ENCODE results near the gene MYO1D. TPM values are rescaled to one million over a fixed set of nuclear protein-coding genes. Genes with fewer than 3 reads are reported as not detected.
"Not testable (repeated sequence)": the region's sequence is repeated elsewhere in the genome, so short reads cannot be mapped to it uniquely, and the experiment has no call there.

The MYO1D gene
- total and polyA plus RNA-seq, 11 donors, result 3.3 to 15.5 (median 8.9) TPM

DNA sequence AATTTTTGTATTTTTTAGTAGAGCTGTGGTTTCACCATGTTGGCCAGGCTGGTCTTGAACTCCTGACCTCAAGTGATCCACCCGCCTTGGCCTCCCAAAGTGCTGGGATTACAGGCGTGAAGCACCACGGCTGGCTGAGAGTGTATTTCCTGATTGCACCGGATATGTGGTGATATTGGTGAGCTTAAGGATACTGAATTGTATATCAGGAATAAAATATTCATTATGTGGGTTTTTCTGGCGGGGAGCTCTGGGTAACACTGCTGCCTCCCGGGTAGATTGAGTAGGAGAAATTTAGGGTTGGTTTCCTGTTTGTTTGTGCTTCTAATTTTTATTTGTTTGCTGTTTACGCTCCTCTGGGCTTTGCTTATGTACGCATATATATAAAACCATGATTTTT lies 43.4 kb upstream of the MYO1D start:
- H3K36me3 ChIP-seq, result no peaks in the 10 kb centered on the region
- DNase-seq (no peak), ATAC-seq (no peak)
- H3K4me1 ChIP-seq, result no peaks in the 10 kb centered on the region
- intact Hi-C loops (cut with DNase I), result no loop called here
- TF ChIP-seq POLR2A (IDR thresholded peaks at IDR 0.05), result no peak
- TF ChIP-seq, protein P1, sequence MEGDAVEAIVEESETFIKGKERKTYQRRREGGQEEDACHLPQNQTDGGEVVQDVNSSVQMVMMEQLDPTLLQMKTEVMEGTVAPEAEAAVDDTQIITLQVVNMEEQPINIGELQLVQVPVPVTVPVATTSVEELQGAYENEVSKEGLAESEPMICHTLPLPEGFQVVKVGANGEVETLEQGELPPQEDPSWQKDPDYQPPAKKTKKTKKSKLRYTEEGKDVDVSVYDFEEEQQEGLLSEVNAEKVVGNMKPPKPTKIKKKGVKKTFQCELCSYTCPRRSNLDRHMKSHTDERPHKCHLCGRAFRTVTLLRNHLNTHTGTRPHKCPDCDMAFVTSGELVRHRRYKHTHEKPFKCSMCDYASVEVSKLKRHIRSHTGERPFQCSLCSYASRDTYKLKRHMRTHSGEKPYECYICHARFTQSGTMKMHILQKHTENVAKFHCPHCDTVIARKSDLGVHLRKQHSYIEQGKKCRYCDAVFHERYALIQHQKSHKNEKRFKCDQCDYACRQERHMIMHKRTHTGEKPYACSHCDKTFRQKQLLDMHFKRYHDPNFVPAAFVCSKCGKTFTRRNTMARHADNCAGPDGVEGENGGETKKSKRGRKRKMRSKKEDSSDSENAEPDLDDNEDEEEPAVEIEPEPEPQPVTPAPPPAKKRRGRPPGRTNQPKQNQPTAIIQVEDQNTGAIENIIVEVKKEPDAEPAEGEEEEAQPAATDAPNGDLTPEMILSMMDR (IDR thresholded peaks at IDR 0.05), result no peak
- no peak overlapping the region for H3K27ac ChIP-seq
- WGBS, 4 donors, result 78 to 83% (median 82%) methylated on average over 8 of the region's 8 CpGs
- no peak overlapping the region for H3K4me3 ChIP-seq
- H3K9me3 ChIP-seq, result no peaks in the 10 kb centered on the region
- no peaks in the 10 kb centered on the region for H3K27me3 ChIP-seq

DNA sequence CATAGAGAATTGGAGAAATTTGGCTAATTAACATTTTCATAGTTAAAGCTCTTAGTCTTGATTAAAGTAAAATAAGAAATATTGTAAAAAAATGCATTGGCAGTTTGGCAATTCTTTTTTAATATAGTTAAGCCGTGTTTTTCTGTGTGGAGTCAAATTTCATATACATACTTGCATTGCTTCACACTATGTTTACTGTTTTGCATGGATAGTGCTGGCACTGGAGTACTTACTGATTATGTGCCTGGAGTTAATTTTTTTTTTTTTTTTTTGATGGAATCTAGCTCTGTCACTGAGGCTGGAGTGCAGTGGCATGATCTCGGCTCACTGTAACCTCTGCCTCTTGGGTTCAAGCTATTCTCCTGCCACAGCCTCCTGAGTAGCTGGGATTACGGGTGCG lies 43.0 kb upstream of the MYO1D start:
- 88 to 96% (median 92%) methylated on average over 4 of the region's 4 CpGs for WGBS, 4 donors
- H3K9me3 ChIP-seq; H3K4me3 ChIP-seq; H3K27ac ChIP-seq; intact Hi-C loops (cut with DNase I); H3K4me1 ChIP-seq; DNase-seq; ATAC-seq; H3K36me3 ChIP-seq; H3K27me3 ChIP-seq: not testable (repeated sequence)

DNA sequence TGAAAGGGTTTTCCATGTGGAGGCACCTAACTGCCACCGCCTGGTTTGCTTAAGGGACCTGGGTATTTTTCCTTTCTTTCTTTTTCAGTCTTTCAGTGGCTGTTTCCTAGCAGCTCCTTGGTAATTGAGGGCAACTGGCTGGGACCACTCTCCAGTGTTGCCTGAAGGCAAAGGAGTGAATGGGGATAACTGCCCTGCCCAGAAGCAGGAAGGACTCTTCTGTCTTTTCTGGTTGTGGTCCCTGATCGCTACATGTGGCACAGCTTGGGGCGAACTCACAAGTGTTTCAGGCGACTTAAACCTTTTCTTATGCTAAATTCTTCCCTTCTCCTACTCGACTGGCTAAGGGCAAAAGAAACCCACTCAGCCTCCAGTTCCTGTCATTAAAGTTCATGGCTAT lies 40.9 kb upstream of the MYO1D start:
- H3K4me3 ChIP-seq, result no peak overlapping the region
- ATAC-seq, result no peak
- no peak overlapping the region for H3K27ac ChIP-seq
- TF ChIP-seq, protein P1 (IDR thresholded peaks at IDR 0.05), result no peak
- TF ChIP-seq POLR2A (IDR thresholded peaks at IDR 0.05), result no peak
- H3K27me3 ChIP-seq, result no peaks in the 10 kb centered on the region
- H3K4me1 ChIP-seq, result no peaks in the 10 kb centered on the region
- 77 to 81% (median 79%) methylated on average over 5 of the region's 5 CpGs for WGBS, 4 donors
- H3K36me3 ChIP-seq, result no peaks in the 10 kb centered on the region
- DNase-seq, result no peak
- H3K9me3 ChIP-seq, result no peaks in the 10 kb centered on the region
- intact Hi-C loops (cut with DNase I), result no loop called here

DNA sequence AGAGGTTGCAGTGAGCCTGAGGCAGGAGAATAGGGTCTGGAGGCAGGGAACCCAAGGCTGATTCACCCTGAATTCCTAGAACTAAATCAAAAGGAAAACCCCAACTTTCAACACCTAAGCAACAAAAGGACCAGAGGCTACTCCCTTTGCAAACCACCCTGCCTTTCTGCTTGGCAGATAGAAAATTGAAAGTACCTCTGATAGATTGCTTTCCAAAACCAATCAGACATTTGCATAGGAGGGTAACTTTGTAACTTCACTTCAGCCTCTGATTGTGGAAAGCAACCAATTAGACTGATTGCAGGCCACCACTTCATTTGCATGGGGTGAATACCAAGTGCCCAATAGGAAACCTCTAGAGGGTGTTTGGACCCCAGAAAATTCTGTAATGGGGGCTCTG lies 40.2 kb upstream of the MYO1D start:
- Histone ChIP-seq H3K27me3 (no peaks in the 10 kb centered on the region), H3K27ac (no peak overlapping the region), H3K9me3 (no peaks in the 10 kb centered on the region), H3K4me1 (peaks cover 0 to 1% (median 0%) of the 10 kb centered on the region in 12 donors), H3K4me3 (no peak overlapping the region), H3K36me3 (no peaks in the 10 kb centered on the region)
- no peak for TF ChIP-seq POLR2A (IDR thresholded peaks at IDR 0.05)
- TF ChIP-seq, protein P1 (IDR thresholded peaks at IDR 0.05), result no peak
- intact Hi-C loops (cut with DNase I), result no loop called here
- ATAC-seq (no peak), DNase-seq (no peak)

DNA sequence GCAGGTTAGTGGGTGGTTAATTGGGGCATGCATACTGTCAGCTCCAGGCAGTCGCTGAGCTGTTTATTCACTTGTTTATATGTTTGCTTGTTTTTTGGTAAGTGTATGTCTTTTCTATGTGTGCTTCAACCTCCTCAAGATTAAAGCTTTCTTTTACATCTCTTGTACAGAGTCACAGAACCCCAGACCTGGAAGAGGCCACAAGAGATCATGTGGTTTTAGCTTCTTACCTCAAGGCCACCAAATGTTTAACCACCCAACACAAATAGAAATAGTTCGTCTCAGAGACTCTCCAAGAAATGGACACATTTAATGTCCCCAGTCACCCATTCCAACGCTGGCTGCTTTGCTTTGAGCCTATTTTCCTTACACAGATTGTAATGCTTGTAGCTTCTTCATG lies 39.2 kb upstream of the MYO1D start:
- TF ChIP-seq, protein P1 (IDR thresholded peaks at IDR 0.05), result no peak
- TF ChIP-seq POLR2A (IDR thresholded peaks at IDR 0.05), result no peak
- DNase-seq (no peak), ATAC-seq (no peak)
- Histone ChIP-seq H3K4me1 (peaks cover 0 to 8% (median 0%) of the 10 kb centered on the region in 12 donors), H3K4me3 (no peak overlapping the region), H3K9me3 (no peaks in the 10 kb centered on the region), H3K27me3 (no peaks in the 10 kb centered on the region), H3K27ac (no peak overlapping the region), H3K36me3 (no peaks in the 10 kb centered on the region)
- intact Hi-C loops (cut with DNase I), result no loop called here
- 59 to 84% (median 72%) methylated on average over 3 of the region's 3 CpGs for WGBS, 4 donors
